Measurements from ENCODE around the gene JAK2. TPM values are rescaled to one million over a fixed set of nuclear protein-coding genes. Genes with fewer than 3 reads are reported as not detected.

Gene JAK2
- total and polyA plus RNA-seq, 7 donors: 2.2 to 32.3 (median 9.0) TPM

DNA sequence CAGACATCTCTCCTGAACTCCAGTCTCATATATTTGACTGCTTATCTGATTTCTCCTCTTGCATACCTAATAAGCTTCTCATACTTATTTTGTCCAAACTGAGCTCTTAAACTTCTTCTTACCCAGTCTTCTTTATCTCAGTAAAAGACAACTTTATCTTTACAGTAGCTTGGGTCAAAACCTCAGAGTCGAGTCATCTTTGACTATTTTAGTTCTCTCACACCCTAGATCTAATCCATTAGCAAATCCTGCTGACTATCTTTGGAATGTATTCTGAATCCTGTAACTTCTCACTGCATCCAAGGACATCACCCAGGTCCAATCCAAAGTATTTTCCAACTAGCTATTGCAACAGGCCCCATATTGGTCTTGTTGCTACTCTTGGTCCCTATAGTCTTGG, 11.8 kb upstream of the JAK2 start:
- Histone ChIP-seq H3K27ac (peak overlapping the region; percentile 24), H3K36me3 (ENCODE audit: insufficient read depth in 1 of 2, low read depth in 1 of 2) (no peaks in the 10 kb centered on the region), H3K9me3 (no peaks in the 10 kb centered on the region), H3K27me3 (ENCODE audit: insufficient read depth in 3 of 3, low read length in 2 of 3) (no peaks in the 10 kb centered on the region), H3K4me1 (peaks cover 6% of the 10 kb centered on the region), H3K4me3 (no peak overlapping the region)
- DNase-seq: no peak
- ATAC-seq: peak in 1 of 4 donors; percentile 3
- TF ChIP-seq, protein P1, sequence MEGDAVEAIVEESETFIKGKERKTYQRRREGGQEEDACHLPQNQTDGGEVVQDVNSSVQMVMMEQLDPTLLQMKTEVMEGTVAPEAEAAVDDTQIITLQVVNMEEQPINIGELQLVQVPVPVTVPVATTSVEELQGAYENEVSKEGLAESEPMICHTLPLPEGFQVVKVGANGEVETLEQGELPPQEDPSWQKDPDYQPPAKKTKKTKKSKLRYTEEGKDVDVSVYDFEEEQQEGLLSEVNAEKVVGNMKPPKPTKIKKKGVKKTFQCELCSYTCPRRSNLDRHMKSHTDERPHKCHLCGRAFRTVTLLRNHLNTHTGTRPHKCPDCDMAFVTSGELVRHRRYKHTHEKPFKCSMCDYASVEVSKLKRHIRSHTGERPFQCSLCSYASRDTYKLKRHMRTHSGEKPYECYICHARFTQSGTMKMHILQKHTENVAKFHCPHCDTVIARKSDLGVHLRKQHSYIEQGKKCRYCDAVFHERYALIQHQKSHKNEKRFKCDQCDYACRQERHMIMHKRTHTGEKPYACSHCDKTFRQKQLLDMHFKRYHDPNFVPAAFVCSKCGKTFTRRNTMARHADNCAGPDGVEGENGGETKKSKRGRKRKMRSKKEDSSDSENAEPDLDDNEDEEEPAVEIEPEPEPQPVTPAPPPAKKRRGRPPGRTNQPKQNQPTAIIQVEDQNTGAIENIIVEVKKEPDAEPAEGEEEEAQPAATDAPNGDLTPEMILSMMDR (IDR thresholded peaks at IDR 0.05): no peak
- intact Hi-C loops (cut with DNase I): no loop called here
- WGBS, 3 donors: 32 to 50% (median 47%) methylated on average over 1 of the region's 1 CpG

DNA sequence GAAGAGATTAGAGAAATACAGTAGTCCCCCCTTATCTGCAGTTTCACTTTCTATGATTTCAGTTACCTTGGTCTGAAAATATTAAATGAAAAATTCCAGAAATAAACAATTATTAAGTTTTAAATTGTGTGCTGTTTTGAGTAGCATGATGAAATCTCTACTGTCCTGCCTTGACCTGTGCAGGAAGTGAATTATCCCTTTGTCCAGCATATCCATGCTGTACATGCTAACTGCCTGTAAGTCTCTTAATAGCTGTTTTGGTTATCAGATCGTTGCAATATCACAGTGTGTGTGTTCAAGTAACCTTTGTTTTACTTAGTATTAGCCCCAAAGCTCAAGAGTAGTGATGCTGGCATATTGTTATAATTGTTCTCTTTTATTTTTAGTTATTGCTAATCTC, 11.2 kb upstream of the JAK2 start:
- peaks cover 9% of the 10 kb centered on the region for H3K4me1 ChIP-seq
- intact Hi-C loops (cut with DNase I): no loop called here
- 40 to 64% (median 46%) methylated on average over 1 of the region's 1 CpG for WGBS, 3 donors
- no peaks in the 10 kb centered on the region for H3K27me3 ChIP-seq (ENCODE audit: insufficient read depth in 3 of 3, low read length in 2 of 3)
- TF ChIP-seq, protein P1 (IDR thresholded peaks at IDR 0.05): no peak
- H3K27ac ChIP-seq: no peak overlapping the region
- ATAC-seq: no peak
- no peak overlapping the region for H3K4me3 ChIP-seq
- no peaks in the 10 kb centered on the region for H3K36me3 ChIP-seq (ENCODE audit: insufficient read depth in 1 of 2, low read depth in 1 of 2)
- no peaks in the 10 kb centered on the region for H3K9me3 ChIP-seq
- DNase-seq: no peak

DNA sequence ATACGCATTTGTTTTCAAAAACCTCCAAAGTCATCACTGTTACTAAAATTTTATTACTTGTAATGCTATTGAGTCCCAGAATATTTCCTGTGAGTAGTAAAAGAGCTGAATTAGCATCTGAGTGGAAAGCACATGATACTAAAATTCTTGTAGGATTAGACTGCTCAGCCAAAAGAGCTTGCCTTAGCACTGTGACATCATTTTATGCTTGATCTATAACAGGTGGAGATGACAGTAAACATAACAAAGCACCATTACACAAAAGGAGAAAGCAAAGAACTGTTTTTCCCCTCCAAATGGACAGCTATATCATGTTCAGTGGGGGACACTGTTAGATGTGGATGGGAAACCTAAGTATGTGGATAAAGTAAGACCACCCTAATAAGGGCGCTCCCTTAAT, 5.8 kb upstream of the JAK2 start:
- 74 to 83% (median 83%) methylated on average over 2 of the region's 2 CpGs for WGBS, 3 donors

DNA sequence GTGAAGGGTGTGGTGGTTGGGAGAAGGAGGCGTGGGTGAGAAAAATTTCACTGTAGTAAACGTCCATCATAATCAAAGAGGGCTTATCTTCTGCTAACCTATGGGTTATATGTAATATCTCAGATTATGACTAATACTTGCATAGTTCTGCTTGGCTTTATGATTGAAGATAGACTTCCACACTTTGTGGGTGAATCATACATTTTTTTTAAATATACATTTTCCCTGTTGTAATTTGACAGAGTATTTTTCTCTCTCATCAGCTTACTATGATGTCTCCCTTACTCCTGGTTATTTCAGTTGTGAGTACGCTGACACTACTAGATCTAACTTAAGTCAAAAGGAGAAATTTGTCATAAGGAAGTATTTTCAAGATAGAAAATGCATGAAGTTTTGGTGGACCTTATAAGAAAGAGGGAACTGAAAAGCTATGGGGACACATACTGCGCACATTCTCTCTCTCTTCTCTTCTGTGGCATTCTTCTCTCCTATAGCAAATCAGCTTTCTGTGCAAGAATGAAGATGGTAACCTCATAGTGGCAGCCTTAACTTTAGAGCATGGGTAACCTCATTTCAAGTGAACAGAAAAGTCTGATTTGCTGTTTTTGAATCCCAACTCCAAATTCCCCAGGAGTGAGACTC, 4.9 kb upstream of the JAK2 start:
- 85 to 92% (median 91%) methylated on average over 4 of the region's 4 CpGs for WGBS, 3 donors
- Histone ChIP-seq H3K4me3 (no peak overlapping the region), H3K36me3 (ENCODE audit: insufficient read depth in 1 of 2, low read depth in 1 of 2) (no peaks in the 10 kb centered on the region), H3K27ac (peak overlapping the region; percentile 99), H3K9me3 (no peaks in the 10 kb centered on the region), H3K4me1 (peaks cover 37% of the 10 kb centered on the region), H3K27me3 (ENCODE audit: insufficient read depth in 3 of 3, low read length in 2 of 3) (no peaks in the 10 kb centered on the region)
- intact Hi-C loops (cut with DNase I): loop anchor here (5.0 to 10.0 kb wide), 2 partner anchors 123 to 315 kb away; partner anchors contain the start of genes PLPP6 (in 1 of the 2) and SPATA6L (in 1 of the 2)
- no peak for DNase-seq
- ATAC-seq: no peak
- TF ChIP-seq, protein P1 (IDR thresholded peaks at IDR 0.05): no peak

More for the DNA sequence above, 5.8 kb upstream of the JAK2 start:
- Histone ChIP-seq H3K36me3 (ENCODE audit: insufficient read depth in 1 of 2, low read depth in 1 of 2) (no peaks in the 10 kb centered on the region), H3K4me3 (no peak overlapping the region), H3K27me3 (ENCODE audit: insufficient read depth in 3 of 3, low read length in 2 of 3) (no peaks in the 10 kb centered on the region), H3K9me3 (no peaks in the 10 kb centered on the region), H3K27ac (peak overlapping the region; percentile 99), H3K4me1 (peaks cover 37% of the 10 kb centered on the region)
- ATAC-seq (peak; percentile 81 to 88 (median 85)), DNase-seq (no peak)
- intact Hi-C loops (cut with DNase I): no loop called here
- TF ChIP-seq, protein P1 (IDR thresholded peaks at IDR 0.05): no peak
